ENCODE measurements around the gene PKIG. TPM values are rescaled to one million over a fixed set of nuclear protein-coding genes. Genes with fewer than 3 reads are reported as not detected.
A peak's percentile ranks its signal among the peaks of the same experiment; 100 is the strongest.

The PKIG gene
- total RNA-seq, 1 donor, result 83.2 TPM

- TF ChIP-seq CTCF (IDR thresholded peaks at IDR 0.05; ENCODE audit: insufficient read depth, low read length), result no peak
- no peak overlapping the region for H3K4me3 ChIP-seq (ENCODE audit: low read depth, low read length)
- no peak for DNase-seq (ENCODE audit: low read depth)
Observed at GRCh38 chr20:44570367-44570766, 12.0 kb upstream of the PKIG start.

GRCh38 chr20:44571362-44571988, 10.9 kb upstream of the PKIG start:
- no peak for TF ChIP-seq CTCF (IDR thresholded peaks at IDR 0.05; ENCODE audit: insufficient read depth, low read length)
- no peak overlapping the region for H3K4me3 ChIP-seq (ENCODE audit: low read depth, low read length)
- no peak for DNase-seq (ENCODE audit: low read depth)

- H3K4me3 ChIP-seq (ENCODE audit: low read depth, low read length), result peak overlapping the region; percentile 14
Observed at GRCh38 chr20:44572551-44573500, 9.6 kb upstream of the PKIG start.

GRCh38 chr20:44573501-44573869, 8.9 kb upstream of the PKIG start:
- no peak for DNase-seq (ENCODE audit: low read depth)
- no peak for TF ChIP-seq CTCF (IDR thresholded peaks at IDR 0.05; ENCODE audit: insufficient read depth, low read length)
- H3K4me3 ChIP-seq (ENCODE audit: low read depth, low read length), result no peak overlapping the region

More at GRCh38 chr20:44572551-44573500, 9.6 kb upstream of the PKIG start:
- no peak for TF ChIP-seq CTCF (IDR thresholded peaks at IDR 0.05; ENCODE audit: insufficient read depth, low read length)
- DNase-seq (ENCODE audit: low read depth), result peak; percentile 92

- no peak overlapping the region for H3K4me3 ChIP-seq (ENCODE audit: low read depth, low read length)
- TF ChIP-seq CTCF (IDR thresholded peaks at IDR 0.05; ENCODE audit: insufficient read depth, low read length), result no peak
- DNase-seq (ENCODE audit: low read depth), result no peak
Observed at GRCh38 chr20:44574372-44574771, 8.0 kb upstream of the PKIG start.

GRCh38 chr20:44576297-44576696, 6.1 kb upstream of the PKIG start:
- peak; percentile 65 for DNase-seq (ENCODE audit: low read depth)
- peak; percentile 40 for TF ChIP-seq CTCF (IDR thresholded peaks at IDR 0.05; ENCODE audit: insufficient read depth, low read length)
- no peak overlapping the region for H3K4me3 ChIP-seq (ENCODE audit: low read depth, low read length)
